IgD-negative memory B cell (primary cell): ENCODE results near the gene KLHL29. TPM values are rescaled to one million over a fixed set of nuclear protein-coding genes. Genes with fewer than 3 reads are reported as not detected.
"Not testable (repeated sequence)": the region's sequence is repeated elsewhere in the genome, so short reads cannot be mapped to it uniquely, and the experiment has no call there.

ENCODE experiments used
- H3K27ac Mint-ChIP-seq, 3 donors: one replicate each; pipeline ENCODE4 v1.8.0; 2020 to 2022; ENCODE audit warnings: mild to moderate bottlenecking in 3 of 3, mixed read lengths in 3 of 3, moderate library complexity in 1 of 3
- H3K27me3 Mint-ChIP-seq: one replicate; pipeline ENCODE4 v1.8.0; 2021; ENCODE audit warnings: mixed read lengths
- H3K36me3 Mint-ChIP-seq: one replicate; pipeline ENCODE4 v1.8.0; 2020; ENCODE audit warnings: mild to moderate bottlenecking, mixed read lengths
- H3K4me1 Mint-ChIP-seq, 3 donors: one replicate each; pipeline ENCODE4 v1.8.0; 2020 to 2022; ENCODE audit warnings: mixed read lengths in 3 of 3, mild to moderate bottlenecking in 1 of 3
- H3K4me3 Mint-ChIP-seq, 4 donors: one replicate each; pipeline ENCODE4 v1.8.0; 2020 to 2022; ENCODE audit warnings: mild to moderate bottlenecking in 4 of 4, mixed read lengths in 4 of 4, moderate library complexity in 3 of 4
- H3K9me3 Mint-ChIP-seq, 3 donors: one replicate each; pipeline ENCODE4 v1.8.0; 2020 to 2021; ENCODE audit warnings: mixed read lengths in 3 of 3, mild to moderate bottlenecking in 1 of 3
- polyA plus RNA-seq: library from polyadenylated mRNA; unstranded; fragments of 300-500 nt; fragmentation: Illumina TruSeq; gene quantifications from one replicate; pipeline ENCODE4 v1.2.3, GENCODE V29; 2021

The KLHL29 gene
- polyA plus RNA-seq: 0.11 TPM

DNA sequence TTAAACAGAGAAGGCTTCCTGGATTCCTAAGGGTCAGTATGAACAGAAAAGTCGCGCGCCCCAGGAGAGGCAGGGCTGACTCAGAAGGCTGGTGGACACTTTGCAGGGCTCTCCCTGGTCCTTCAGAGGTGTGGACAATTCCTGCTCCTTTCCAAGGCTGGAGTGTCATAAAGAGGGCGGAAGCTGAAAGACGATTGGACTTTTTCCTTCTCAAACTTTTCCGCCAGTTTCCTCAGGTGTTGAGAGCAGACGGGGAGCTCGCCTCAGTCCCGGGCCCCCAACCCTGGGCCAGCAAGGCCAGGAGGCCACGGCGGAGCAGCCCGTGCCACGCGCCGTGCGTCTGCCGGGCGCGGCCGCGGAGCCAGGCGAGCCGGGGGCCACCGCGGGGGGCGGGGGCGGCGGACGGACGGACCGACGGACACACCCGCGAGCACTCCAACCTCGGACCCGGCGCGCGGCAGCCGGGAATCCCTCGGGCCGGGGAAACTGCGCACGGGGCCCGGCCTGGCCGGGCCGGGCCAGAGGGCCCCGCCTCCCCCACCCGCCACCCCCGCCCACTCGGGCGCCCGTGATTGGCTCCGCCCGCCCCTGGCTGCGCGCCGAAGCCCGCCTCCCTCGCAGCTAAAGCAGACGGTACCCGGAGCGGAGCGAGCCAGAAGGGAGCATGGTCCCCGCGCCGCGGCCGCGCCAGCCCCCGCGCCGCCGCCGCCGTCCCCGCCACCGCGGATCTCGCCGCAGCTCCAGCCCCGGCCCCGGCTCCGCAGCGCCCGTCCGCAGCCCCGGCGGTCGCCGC lies at the start of gene KLHL29:
Gene KLHL29 (plus strand): TSS at position 629 of the 793 bp plus-strand sequence. CDS start 177,018 bp downstream, outside the sequence.
- no peaks in the 10 kb centered on the region for H3K36me3 Mint-ChIP-seq
- peaks cover 26% of the 10 kb centered on the region for H3K27me3 Mint-ChIP-seq
- H3K9me3 Mint-ChIP-seq: no peaks in the 10 kb centered on the region
- peak within 1 kb of the TSS; percentile 71 to 91 (median 88) for H3K4me3 Mint-ChIP-seq
- peaks cover 13 to 21% (median 18%) of the 10 kb centered on the region in 3 donors for H3K4me1 Mint-ChIP-seq
- peak within 1 kb of the TSS; percentile 11 to 89 (median 39) for H3K27ac Mint-ChIP-seq

DNA sequence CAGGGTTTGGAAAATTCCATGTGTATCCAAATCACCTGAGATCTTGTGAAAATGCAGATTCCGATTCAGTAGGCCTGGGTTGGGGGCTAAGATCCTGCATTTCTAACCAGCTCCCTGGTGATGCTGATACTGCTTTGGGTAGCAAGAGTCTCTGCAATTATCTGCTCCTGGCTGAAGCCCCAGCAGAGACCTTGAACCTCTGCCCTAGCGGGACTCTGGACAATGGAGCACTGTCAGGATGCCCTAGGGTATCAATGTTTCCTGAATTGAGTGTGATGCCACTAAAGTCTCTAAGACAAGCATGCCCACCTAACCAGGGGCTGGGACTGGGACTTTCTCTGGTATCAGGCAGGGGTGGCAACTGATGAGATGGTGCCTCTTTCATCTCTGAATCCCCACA lies 49.4 kb upstream of the KLHL29 start:
- Mint-ChIP-seq H3K9me3 (peaks cover 0 to 4% (median 0%) of the 10 kb centered on the region in 3 donors), H3K4me3 (no peak overlapping the region), H3K36me3 (peaks cover 5% of the 10 kb centered on the region), H3K27ac (no peak overlapping the region), H3K27me3 (peaks cover 4% of the 10 kb centered on the region), H3K4me1 (no peaks in the 10 kb centered on the region)

DNA sequence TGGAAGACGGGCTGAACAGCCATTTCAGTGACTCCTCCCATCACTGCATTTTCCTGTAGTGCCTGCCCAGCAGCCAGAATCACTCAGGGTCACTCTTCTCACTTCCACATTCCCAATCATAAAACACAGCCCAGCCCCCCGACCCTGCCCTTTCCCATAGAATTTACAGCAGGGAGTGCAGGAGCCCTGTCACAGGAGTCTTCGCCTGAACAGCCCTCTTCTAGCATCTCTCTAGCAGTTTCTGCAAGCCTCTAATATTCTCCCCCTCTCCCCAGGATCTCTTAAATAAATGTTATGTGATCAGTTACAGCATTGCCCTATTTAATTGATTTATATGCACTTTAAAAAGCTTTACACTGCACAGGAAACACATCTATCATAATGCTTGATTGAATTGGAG lies 42.9 kb upstream of the KLHL29 start:
- Mint-ChIP-seq H3K36me3 (peaks cover 5% of the 10 kb centered on the region), H3K27ac (no peak overlapping the region), H3K4me3 (no peak overlapping the region), H3K9me3 (peaks cover 0 to 2% (median 0%) of the 10 kb centered on the region in 3 donors), H3K27me3 (peaks cover 12% of the 10 kb centered on the region), H3K4me1 (peaks cover 0 to 1% (median 0%) of the 10 kb centered on the region in 3 donors)

DNA sequence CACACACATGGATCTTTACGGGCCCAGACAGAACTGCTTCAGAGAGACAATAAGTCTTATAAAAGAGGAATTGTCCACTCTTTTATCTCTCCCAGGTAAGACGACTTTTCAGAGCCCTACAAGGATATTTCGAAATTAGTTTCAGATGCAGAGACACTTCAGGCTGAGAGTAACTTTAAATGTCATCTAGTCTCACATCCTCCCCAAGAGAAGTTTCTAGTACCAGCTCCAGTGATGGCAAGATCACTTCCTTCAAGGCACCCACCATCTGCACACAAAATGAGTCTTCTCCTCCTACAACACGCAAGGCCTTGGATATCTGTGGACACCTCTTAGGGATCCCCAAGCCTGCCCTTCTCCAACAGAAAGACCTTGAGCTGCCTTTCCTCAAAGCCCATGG lies 39.0 kb upstream of the KLHL29 start:
- no peak overlapping the region for H3K27ac Mint-ChIP-seq
- no peaks in the 10 kb centered on the region for H3K36me3 Mint-ChIP-seq
- peaks cover 8% of the 10 kb centered on the region for H3K27me3 Mint-ChIP-seq
- H3K9me3 Mint-ChIP-seq: no peaks in the 10 kb centered on the region
- peaks cover 0 to 3% (median 0%) of the 10 kb centered on the region in 3 donors for H3K4me1 Mint-ChIP-seq
- H3K4me3 Mint-ChIP-seq: no peak overlapping the region

DNA sequence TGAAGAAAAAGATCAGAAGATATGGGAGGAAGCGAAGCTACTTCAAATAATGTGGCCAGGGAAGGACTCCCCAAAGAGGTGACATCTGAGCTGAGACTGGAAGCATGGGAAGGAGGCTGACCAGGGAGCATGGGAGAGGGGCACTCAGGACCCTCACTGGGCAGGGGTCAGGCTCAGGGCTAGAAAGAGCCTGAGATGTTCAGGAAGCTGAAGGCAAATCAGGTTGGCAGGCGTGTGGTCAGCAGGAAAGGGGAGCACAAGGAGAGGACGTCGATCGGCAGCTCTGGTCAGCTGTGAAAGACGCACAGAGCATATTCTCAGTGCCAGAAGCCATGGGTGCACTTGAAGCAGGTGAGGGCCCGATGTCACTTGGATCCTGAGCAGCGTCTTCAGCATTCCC lies 38.2 kb upstream of the KLHL29 start:
- no peak overlapping the region for H3K27ac Mint-ChIP-seq
- H3K4me1 Mint-ChIP-seq: peaks cover 0 to 3% (median 0%) of the 10 kb centered on the region in 3 donors
- peaks cover 8% of the 10 kb centered on the region for H3K27me3 Mint-ChIP-seq
- H3K4me3 Mint-ChIP-seq: no peak overlapping the region
- H3K36me3 Mint-ChIP-seq: no peaks in the 10 kb centered on the region
- no peaks in the 10 kb centered on the region for H3K9me3 Mint-ChIP-seq

DNA sequence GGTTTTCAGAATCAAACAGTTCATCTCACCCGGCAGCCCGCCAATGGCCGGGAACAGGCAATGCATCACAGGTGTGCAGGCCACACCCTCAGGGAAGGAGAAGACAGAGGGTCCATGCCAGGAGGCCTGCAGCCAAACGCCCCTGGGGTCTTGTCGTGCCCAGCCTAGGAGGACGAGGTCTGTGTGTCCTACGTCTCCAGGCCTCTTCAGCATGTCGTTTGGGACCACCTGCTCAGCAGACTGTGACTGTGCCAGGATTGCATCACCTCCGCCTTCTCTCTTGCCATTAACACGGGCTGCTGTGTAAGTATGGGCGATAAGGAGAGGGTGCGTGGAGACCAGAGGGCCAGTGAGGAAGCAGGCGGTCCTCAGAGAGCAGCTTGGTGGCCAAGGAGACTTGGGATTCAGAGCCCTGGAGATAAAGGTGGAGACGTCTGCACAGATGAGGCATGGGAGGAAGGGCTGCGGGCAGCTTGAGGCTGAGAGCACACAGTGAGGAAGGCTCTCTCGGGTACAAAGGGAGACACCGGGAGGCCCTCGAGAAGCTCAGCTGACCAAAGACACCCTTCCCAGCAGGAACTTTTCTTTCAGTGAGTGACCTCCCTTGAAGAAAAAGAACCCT lies 37.4 kb upstream of the KLHL29 start:
- Mint-ChIP-seq H3K27me3 (peaks cover 12% of the 10 kb centered on the region), H3K9me3 (no peaks in the 10 kb centered on the region), H3K36me3 (no peaks in the 10 kb centered on the region), H3K4me1 (peaks cover 0 to 3% (median 0%) of the 10 kb centered on the region in 3 donors), H3K4me3 (no peak overlapping the region), H3K27ac (no peak overlapping the region)

DNA sequence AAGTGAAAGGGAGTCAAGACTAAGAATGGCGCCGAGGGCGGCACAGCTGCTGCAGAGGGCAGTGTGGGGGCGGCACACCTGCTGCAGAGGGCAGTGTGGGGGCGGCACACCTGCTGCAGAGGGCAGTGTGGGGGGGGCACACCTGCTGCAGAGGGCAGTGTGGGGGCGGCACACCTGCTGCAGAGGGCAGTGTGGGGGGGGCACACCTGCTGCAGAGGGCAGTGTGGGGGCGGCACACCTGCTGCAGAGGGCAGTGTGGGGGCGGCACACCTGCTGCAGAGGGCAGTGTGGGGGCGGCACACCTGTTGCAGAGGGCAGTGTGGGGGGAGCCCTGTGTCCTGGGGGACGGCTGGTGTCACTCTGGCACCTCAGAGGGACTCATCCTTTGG lies 36.9 kb upstream of the KLHL29 start:
- H3K27ac Mint-ChIP-seq, H3K36me3 Mint-ChIP-seq, H3K4me3 Mint-ChIP-seq, H3K9me3 Mint-ChIP-seq, H3K4me1 Mint-ChIP-seq: not testable (repeated sequence)
- H3K27me3 Mint-ChIP-seq: peaks cover 12% of the 10 kb centered on the region

DNA sequence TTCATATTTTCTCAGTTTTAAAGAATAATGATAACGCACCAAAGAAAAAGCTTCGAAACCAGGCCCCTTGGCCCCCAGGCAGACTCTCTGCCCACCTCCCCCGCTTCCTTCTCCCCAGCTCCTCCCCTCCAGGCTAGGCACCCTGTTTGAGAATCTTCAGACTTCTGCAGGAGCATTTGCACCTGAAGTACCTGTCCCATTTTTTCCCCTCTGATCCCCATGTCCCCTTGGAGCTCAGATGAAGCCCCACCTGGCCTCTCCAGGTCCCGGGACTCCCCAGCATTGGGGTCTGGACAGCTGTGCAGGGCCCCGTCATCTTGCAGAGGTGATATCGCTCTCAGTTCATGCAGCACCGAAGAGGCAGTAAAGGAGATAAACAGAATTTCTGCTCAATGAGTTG lies 35.5 kb upstream of the KLHL29 start:
- no peak overlapping the region for H3K27ac Mint-ChIP-seq
- peaks cover 21% of the 10 kb centered on the region for H3K27me3 Mint-ChIP-seq
- H3K4me3 Mint-ChIP-seq: peak overlapping the region in 1 of 4 donors; percentile 34
- no peaks in the 10 kb centered on the region for H3K36me3 Mint-ChIP-seq
- H3K9me3 Mint-ChIP-seq: no peaks in the 10 kb centered on the region
- H3K4me1 Mint-ChIP-seq: peaks cover 0 to 6% (median 3%) of the 10 kb centered on the region in 3 donors

DNA sequence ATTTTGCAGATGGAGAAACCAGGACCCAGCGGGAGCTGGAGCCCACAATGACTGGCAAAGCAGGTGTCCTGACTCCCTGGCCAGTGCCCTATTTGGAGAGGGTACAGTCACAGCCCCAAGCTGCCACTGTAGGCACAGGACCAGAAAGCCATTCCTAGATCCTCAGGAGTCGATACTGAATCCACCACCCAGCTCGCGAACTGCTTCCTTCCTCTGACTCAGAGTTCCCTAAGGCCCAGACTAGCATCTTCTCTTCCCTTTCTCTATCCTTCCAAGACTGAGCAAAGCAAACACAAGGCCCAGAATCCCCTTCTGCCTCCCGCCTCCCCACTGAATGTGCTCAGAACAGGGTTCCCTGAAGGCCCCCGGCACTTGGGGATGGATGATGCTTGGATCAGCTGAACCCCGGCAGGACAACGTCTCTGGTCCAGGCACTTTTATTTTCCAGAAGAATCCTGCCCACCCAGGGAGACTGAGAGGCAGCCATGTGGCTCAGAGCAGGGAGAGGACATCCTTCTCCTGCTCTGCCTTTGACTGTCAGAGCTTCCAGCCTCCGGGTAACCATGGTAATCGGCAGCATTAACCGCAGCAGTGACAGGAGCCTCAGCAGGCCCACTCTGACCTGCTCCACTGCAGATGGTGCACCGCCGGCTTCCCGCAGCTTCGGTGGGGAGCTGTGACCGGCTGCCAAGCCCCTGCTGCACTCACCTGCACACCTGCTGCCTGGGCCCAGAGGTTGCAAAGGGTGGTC lies 34.8 kb upstream of the KLHL29 start:
- peaks cover 16% of the 10 kb centered on the region for H3K27me3 Mint-ChIP-seq

DNA sequence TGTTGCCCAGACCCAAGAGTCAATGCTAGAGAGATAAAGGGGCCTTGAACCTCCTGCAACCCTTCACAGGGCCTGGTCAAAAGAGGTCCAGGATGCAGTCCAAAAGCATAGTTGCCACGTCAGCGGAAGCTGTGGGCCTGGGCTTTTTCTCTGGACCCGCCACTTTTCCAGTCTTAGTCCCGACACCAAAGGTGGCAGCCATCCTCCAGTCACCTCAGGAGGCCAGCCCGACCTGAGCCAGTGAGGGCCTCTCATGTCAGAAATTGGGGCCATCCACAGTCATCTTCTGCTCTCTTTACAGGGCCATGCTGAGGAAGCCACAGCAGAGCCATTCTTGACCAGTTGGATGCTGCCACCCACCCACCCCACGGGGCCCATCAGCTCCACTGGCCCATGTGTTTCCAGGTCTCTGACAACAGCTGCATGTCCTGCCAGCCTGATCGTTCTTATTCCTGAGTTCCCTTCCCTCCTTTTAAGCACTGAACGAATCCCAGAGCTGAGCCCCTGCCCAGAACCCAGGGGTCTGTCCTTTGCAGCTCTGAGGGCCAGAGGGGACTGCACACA lies 34.1 kb upstream of the KLHL29 start:
- Mint-ChIP-seq H3K27me3 (peaks cover 15% of the 10 kb centered on the region), H3K9me3 (no peaks in the 10 kb centered on the region), H3K4me1 (peaks cover 0 to 12% (median 4%) of the 10 kb centered on the region in 3 donors), H3K4me3 (no peak overlapping the region), H3K27ac (no peak overlapping the region), H3K36me3 (no peaks in the 10 kb centered on the region)

More for the DNA sequence above, 34.8 kb upstream of the KLHL29 start:
- H3K36me3 Mint-ChIP-seq: no peaks in the 10 kb centered on the region
- no peak overlapping the region for H3K27ac Mint-ChIP-seq
- no peaks in the 10 kb centered on the region for H3K9me3 Mint-ChIP-seq
- no peak overlapping the region for H3K4me3 Mint-ChIP-seq
- peaks cover 0 to 12% (median 4%) of the 10 kb centered on the region in 3 donors for H3K4me1 Mint-ChIP-seq

DNA sequence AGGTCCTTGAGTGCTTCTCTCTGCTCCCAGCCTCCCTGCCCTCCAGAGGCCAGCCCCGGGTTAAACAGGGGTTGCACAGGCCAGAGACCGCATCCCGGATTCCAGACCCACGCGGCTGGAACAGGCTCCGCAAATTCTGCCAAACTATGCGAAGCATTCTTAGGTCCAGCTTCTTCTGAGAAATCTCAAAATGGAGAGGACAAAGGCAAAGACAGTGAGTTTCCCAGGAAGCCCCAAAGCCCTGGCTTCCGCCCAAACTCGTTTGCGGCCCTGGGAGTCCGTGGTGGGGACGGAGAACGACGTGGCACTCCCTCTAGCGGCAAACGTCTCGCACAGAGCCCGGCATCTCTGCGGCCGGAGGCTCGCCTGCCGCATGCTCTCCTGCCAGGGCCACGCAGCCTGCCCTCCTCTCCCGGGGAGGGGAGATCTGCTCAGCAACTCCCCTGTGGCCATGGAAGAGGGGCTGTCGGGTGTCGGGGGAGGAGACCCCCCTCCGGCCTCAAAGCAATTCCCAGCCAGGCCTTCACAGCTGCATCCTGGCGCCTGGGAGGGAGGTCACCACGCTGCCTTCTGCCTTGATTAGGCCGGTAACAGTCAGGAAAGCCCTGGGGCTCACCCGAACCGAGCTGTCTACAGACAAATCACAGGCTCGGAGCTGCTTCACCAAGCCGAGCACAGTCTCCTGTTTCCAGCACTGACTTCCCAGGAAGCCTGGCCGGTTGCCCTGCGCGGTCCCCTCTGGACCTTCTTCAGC lies 33.4 kb upstream of the KLHL29 start:
- Mint-ChIP-seq H3K4me3 (peak overlapping the region in 1 of 4 donors; percentile 63), H3K36me3 (no peaks in the 10 kb centered on the region), H3K27ac (peak overlapping the region in 1 of 3 donors; percentile 10), H3K9me3 (no peaks in the 10 kb centered on the region), H3K4me1 (peaks cover 0 to 12% (median 5%) of the 10 kb centered on the region in 3 donors), H3K27me3 (peaks cover 15% of the 10 kb centered on the region)

DNA sequence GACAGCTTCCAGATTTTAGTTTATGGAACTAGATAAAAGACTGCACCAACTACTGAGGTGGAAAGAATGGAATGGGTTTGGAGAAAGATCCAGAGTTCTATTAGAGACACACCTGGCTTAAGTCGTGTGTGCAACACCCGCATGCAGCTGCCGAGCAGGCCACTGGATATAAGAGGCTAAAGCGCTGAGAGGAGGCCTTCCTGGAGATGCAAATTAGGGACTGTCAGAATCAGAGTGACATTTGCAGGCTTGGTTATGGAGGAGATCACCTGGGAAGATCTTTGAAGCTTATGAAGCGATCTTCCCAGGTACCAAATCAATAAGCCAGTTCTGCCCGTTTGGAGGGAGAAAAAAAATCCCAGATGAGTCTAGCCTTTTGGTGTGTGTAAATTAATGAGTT lies 30.4 kb upstream of the KLHL29 start:
- Mint-ChIP-seq H3K27me3 (peaks cover 17% of the 10 kb centered on the region), H3K9me3 (peaks cover 0 to 1% (median 0%) of the 10 kb centered on the region in 3 donors), H3K4me3 (no peak overlapping the region), H3K36me3 (no peaks in the 10 kb centered on the region), H3K27ac (no peak overlapping the region), H3K4me1 (peaks cover 0 to 12% (median 4%) of the 10 kb centered on the region in 3 donors)

DNA sequence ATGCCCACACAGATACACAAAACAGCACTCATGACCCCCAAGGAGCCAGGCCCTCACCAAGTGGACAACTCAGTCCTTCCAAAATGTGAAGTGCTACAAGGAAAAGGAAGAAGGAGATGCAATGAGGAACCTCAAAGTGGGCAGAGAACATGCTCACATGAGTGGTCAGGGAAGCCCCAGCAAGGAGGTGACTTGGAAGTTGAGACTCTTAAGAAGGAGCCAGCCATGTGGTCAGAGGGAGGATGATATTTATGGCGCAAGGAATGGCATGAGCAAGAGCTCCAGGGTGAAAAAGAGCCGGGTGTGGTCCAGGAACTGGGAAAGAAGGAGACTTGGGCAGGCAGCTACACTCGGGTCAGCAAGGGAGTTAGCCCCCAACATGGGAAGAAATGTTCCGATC lies 30.0 kb upstream of the KLHL29 start:
- Mint-ChIP-seq H3K4me3 (no peak overlapping the region), H3K27me3 (peaks cover 17% of the 10 kb centered on the region)

DNA sequence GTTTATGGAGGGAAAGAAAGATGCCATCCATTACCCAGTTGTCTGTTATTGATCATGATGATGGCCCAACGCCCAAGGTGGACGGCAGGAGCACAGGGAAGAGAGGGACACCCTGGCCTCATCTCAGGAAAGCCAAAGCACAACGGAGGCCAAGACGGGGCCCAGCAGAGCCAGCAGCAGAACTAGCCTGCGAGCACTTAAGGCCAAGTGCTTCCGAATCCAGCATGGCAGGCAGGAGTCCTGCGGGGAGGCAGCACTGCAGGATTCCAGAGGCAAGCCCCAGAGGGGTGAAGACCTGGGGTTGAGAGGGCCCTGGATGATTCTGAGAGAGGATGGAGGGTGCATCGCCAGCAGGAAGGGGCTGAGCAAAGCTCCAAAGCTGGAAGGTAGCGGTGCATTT lies 28.3 kb upstream of the KLHL29 start:
- H3K9me3 Mint-ChIP-seq: peaks cover 0 to 1% (median 0%) of the 10 kb centered on the region in 3 donors
- H3K4me1 Mint-ChIP-seq: peaks cover 0 to 12% (median 4%) of the 10 kb centered on the region in 3 donors
- H3K27ac Mint-ChIP-seq: no peak overlapping the region
- H3K4me3 Mint-ChIP-seq: no peak overlapping the region
- H3K36me3 Mint-ChIP-seq: no peaks in the 10 kb centered on the region
- H3K27me3 Mint-ChIP-seq: peaks cover 17% of the 10 kb centered on the region

More for the DNA sequence above, 30.0 kb upstream of the KLHL29 start:
- peaks cover 0 to 12% (median 4%) of the 10 kb centered on the region in 3 donors for H3K4me1 Mint-ChIP-seq
- H3K9me3 Mint-ChIP-seq: peaks cover 0 to 1% (median 0%) of the 10 kb centered on the region in 3 donors
- no peak overlapping the region for H3K27ac Mint-ChIP-seq
- H3K36me3 Mint-ChIP-seq: no peaks in the 10 kb centered on the region
